Hematopoietic multipotent progenitor cell treated with erythropoietin and hydrocortisone succinate and interleukin-3 and kit ligand, for 4 days (in vitro differentiated cells): ENCODE results near the gene PCAT6.
"Not testable (repeated sequence)": the region's sequence is repeated elsewhere in the genome, so short reads cannot be mapped to it uniquely, and the experiment has no call there.

Experiments used
- DNase-seq: peaks from one replicate; pipeline ENCODE4 v3.0.0-alpha.2; 2015

PCAT6 gene

DNA sequence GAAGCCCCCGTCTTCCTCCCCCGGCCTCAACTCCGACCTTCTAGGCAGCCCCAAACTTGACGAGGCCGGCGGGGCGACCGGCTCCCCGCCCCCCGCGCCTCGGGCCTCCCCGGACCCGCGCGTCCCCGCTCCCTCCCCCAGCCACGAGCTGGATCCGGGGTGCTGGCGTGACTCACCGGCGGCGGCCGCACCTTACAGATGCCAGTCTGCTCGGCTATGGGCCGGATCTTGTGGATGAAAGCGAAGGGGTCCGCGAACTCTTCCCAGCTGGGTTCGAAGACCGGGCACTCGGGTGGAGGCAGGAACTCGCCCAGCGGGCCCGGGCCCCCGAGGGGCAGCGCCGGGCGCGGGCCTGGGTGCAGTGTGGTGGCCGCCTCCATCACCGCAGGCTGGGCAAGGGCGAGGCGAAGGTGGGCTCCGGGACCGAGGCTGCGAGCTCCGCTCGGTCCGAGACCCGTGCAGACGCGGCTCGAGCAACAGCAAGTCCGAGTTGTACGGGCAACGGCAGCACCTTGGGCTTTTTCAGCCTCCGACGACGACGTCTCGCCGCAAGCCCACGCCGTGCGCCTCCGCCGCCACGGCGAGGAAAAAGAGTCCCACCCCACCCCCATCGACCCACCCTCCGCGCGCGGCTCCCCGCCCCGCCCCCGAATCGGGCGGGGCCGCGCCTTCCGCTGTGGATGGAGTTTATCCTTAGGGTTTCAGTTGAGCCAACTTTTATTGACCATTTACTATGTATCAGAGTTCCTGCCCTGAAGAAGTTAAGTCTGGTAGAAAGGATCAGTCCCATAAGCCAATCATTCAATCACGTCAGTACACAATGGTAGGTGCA, 2.6 kb upstream of the PCAT6 start, which contains the start of gene KDM5B:
TSS of gene KDM5B (minus strand) at position 496 of the 832 bp plus-strand sequence. CDS start at position 380, 116 bp downstream.
- peak; percentile 77 for DNase-seq

DNA sequence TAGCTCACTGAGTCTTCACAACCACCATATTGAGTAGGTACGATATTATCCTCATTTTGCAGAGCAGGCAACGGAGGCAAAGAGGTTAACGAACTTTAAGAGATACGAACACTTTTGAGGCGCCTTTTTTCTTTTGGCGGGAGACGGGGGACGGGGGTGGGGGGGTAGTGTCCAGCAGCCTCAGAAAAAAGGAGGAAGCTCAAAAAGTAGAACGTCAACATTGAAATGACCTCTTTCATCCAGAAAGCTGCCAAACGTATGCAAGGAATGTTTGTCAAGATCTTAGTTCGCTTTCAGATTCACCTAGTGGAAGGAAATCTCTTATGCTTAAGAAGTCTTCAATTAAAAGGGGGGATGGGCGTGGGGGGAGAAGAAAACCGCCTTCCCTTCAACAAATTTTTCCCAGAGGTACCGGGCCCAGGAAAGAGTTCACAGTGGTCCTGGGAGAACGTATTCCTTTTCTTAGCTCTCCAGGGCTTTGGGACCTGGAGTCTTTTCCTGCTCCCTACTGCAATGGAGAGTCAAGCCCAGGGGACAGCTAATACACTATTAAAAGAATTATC, 1.1 kb upstream of the PCAT6 start:
- no peak for DNase-seq

DNA sequence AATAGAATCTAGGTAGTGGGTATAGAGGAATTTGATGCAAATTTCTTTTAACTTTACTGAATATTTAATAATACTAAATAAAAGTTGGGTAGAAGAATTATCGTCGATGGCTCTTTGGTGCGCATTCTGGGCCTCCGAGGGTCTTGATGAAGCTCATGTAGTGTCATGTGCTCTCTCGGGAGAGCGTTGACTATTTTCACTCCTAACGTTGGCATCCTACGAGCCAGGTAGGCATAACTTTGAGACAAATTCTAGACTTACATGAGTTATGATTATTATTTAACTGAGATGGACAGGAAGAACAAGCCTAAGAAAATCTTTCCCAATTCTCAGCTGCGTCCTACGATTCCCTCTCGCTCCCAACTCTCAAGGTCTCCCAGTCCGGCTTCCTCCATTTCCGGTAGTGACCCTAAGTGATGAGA, 550 bp upstream of the PCAT6 start:
- no peak for DNase-seq

DNA sequence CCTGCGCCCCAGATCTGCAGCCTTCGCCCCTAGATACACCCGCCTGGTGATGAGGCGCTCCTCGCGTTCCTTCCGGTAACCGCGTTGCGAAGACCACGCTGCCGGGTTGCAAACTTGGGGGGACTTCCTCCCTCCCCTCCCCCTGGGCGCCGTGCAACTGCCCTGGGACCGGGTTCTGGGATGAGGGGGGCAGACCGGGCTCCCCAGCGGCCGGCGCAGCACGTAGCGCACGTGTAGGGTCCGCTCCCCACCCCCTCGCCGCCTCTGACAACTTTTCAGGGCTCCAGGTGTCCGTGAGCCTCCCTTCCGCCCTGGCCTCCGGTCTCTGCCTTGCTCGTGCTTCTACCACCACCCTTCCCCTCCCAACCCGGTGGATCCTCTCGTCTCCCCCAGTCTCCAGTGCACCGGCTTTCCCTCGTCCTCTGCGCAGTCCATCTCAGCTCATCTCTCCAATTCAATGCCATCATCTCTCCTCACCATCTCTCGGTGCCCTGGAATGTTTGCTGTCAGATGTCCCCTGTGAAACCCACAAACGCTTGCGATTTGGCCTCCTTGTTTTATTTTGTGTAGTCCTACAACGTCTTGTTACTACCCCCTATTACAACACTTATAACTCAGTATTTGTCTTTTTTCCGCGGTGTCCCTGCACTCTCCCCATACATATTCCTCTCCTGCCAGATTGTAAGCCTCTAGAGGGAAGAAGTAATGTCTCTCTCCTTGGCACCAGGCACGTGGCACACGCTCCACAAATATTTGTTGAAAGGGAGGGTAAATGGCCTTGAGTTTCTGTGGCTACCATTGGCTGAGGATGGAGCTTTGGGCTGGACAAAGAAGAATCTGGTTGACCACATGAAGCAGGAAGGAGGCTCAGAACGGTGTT, 782 bp downstream of the PCAT6 start:
- no peak for DNase-seq

DNA sequence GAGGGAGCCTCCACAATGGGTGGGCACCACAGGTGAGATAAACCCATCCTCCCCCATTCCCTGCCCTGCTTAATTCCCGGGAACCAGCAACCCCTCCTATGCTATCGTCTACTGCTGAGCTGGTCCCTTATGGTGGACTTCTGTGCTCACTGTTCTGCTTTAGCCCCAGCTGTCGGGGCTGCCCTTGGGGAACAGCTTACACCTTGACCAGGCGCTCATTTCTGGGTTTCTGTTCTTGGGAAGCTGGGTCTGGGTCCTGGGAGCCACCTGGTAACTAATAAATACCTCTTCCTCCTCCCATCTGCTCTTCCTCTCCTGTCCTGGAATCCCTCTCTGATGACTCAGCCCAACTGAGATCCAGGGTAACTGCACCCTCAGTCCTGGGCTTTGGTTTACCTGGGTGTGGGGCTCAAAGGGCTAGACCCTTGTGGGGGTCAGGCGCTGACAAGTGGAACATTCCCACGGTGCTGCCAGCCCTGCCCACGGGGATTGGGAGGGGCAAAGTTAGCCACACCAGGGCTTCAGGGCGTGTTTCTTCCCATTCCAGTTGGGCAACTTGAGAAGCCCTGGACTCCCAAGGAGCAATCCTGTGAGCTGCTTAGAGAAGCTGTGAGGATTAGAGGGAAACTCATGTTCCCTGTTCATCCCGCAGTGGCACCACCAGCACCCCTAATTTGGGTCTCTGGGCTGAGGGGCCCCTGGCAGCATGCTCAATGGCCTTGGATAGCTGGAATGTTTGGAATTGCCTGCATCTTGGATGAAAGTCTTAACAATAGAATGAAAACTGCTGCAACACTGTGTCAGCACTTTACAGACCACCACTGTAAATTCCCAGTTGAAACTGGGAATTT, 1.6 kb downstream of the PCAT6 start:
- no peak for DNase-seq

DNA sequence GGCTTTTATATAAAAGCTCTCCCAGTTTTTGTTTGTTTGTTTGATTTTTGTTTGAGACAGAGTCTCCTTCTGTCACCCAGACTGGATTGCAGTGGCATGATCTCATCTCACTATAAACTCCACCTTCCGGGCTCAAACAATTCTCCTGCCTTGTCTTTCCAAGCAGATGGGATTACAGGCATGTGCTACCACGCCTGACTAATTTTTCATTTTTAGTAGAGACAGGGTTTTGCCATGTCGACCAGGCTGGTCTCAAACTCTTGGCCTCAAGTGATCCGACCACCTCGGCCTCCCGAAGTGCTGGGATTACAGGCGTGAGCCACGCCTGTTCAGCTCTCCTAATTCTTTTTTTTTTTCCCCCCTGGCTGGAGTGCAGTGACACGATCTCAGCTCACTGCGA, 4.4 kb downstream of the PCAT6 start:
- DNase-seq: no peak

DNA sequence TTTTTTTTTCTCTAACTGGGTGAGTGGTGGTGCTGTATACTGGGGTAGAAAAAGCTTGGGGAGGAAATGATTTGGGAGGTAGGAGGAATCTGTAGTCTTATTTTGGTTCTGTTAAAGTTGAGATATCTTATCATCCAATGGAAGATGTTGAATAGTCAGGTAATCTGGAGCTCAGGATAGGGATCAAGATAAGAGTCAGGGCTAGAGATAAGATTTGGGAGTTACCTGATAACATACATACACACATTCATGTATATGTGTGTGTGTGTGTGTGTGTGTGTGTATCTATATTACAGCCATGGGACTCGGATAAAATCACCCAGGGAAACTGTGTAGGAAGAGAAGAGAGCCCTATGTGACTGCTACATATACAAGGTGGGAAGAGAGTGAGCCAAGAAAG, 8.1 kb downstream of the PCAT6 start:
- no peak for DNase-seq

DNA sequence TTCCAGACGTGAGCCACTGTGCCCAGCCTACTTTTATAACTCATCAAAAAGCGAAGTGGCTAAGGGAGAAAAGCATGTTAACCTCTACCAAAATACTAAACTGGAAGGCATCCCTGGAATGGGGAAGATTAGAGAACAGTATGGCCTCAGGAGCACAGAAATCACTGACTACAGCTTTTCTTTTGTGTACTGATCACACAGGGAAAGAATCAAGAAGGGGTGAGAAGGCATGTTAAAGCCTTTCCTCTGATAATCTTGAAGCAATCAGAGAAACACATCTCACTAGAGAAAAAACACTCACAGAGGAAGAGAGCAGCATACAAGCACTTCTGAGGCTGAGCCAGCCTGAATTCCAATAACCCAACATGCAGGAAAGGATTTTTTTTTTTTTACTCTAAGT, 10.7 kb downstream of the PCAT6 start:
- no peak for DNase-seq

DNA sequence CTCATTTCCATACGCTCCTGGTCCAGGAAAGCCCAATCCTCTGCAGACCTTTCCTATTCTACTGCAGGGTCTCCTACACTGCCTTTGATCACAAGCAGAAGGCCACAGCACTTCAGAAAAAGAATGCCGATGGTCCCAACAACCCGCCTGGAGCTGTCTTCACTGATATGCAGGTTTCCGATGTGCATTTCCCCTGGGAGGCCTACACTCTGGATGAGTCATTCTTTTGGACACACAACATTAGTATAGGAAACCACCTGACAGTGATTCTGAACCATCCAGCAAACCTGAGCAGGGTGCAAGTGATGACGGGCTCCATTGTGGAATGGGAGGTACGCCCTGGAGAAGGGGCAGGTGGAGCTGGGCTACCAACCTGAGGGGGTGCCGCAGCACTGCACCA, 15.0 kb downstream of the PCAT6 start:
- DNase-seq: no peak

DNA sequence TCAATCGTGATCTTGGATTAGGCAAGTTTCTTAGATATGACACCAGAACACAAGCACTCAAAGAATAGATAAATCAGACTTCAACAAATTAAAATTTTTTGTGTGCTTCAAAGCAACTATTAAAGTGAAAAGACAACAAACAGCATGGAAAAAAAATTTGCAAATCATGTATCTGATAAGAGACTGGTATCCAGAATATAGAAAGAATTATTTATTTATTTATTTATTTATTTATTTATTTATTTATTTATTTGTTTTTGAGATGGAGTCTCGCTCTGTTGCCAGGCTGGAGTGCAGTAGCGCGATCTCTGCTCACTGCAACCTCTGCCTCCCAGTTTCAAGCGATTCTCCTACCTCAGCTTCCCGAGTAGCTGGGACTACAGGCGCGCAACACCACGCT, 18.5 kb downstream of the PCAT6 start:
- not testable (repeated sequence) for DNase-seq

DNA sequence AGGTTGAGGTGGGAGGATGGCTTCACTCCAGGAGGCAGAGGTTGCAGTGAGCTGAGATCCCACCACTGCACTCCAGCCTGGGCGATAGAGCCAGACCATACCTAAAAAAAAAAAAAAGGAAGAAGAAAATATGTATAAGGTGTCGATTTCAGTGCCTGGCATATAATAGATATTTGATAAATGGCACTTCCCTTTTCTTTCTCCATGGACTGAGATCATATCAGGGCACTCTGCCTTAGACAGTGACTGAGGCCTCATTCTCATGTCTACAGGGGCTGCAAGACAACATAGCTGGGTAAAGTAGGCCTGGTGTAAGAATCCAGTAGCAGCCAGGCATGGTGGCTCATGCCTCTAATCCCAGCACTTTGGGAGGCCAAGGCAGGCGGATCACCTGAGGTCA, 21.2 kb downstream of the PCAT6 start:
- DNase-seq: peak; percentile 71

DNA sequence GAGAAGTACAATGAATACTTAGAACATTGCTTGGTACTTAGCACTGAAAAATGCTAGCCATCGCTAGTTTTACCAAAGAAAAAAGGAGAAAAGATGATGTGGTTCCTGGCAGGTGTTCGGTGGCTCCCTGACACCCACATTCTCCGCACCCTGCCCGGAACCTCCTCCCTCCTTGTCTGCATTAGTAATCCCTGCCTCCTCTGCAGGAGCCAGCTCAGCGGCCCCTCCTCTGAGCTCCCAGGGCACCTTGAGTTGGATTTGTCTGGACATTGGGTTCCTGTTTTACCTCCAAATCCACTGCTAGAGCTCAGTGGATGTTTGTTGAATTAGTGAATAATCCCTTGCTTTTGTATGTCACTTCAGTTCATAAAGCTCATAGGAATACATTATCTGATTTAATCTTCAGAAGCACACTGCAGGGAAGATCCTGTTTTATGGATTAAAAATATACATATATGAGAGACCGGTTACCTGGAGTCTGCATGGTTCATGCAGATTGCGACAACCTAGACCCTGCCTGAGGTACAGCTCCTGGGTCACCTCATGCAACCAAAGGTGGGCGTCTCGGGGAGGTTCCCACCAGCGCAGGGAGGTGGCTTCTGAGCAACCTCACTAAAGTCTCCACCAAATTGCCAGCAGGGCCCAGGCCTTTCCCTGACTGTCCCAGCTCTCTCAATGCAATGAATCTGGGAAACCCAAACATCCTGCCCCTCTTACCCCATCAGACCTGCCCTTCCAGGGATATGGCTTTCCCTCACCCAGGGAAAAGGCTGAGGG, 24.2 kb downstream of the PCAT6 start:
- DNase-seq: no peak

DNA sequence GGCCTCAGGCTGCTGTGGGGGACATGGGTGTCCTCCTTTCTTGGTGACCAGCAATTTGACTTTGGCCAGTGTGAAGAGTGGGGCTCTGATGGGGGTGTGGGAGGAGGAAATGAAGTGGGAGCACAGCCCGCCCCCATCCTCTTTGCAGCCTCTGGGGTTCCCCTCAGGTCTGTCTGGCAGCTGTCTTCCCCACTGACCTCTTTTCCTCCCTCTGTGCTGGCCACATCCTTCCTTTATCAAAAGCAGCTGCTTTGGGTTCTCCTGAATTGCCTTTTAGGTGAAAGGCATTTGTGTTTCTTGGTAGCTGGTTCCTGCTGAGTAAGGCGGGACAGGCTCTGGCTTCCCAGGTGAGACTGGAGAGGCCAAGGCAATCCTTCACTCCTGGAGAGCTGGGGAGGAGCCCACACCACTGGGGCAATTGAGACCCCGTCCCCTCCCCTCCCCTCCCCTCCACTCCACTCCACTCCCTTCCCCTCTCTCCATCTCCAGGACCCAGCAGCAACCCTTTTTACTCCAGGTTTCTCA, 24.9 kb downstream of the PCAT6 start:
- peak; percentile 62 for DNase-seq

DNA sequence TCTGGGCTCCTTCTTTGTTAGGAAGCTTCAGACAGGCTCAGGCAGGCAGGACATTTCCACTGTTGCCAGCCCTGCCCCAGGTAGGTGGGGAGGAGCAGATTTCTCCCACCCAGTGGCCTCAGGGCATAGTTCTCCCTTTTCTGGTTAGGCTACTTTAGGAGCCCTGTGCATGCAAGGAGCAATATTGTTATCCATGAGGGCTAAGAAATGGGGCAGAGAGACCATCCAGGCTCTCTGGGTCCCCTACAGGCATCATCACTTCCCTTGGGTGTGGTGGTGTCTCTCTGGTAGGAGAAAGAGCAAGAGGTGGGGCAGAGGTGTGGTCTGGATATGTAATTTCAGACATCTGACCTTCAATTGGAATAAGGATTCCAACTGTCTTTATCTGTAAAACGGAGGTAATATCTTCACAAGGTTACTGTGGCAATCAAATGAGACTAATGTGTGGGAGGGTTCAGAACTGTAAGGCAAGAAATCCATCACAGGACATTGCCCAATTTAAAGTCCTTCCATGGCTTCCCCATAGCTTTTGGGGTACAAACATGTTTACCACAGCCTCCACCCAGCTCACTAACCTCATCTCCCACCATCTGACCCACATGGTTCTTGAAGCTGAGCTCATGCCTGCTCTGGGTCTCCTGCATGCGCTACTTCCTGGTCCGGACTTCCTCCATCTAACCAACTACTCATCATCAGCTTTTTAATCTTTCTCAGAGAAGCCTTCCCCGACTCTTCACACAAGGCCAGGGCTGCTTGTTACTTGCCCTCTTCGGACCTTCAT, 26.1 kb downstream of the PCAT6 start:
- DNase-seq: peak; percentile 61

DNA sequence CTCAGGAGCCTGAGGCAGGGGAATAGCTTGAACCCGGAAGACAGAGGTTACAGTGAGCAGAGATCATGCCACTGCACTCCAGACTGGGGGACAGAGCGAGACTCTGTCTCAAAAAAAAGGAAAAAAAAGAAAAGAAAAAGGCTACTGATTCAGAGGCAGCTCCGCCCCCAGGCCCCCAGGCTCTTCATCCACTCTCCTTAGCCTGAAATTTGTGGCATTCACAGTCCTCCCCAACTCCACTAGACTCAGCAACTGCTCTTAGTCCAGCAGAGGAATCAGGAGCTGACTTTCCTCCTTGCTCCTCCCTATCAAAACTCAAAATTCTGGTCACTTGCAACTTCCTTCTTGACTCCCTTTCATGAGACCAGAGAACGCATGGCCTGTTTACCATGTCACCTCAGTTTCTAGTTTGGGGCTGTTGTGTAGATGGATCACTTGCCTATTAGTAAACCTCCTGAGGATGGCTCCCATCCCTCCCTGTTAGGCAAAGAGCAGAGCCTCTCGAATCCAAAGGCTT, 27.1 kb downstream of the PCAT6 start:
- no peak for DNase-seq

DNA sequence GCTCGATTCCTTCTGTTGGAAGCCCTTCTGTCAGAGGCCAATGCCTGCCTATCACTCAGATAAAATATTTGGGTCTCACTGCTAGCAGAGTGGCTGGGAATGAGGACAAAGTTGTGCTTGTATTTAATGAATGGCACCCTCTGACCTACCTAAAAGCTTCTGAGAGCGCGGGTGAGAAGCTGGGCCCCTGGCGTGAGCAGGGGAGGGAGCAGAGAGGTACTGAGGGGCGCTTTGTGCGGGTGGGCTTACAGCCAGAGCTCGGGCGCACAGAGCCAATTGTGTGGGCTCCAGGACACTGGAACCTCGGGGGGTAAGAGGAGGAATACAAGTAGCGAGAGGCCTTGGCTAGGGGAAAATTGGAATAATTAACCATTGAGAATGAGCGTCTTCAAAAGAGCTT, 32.3 kb downstream of the PCAT6 start:
- DNase-seq: no peak

DNA sequence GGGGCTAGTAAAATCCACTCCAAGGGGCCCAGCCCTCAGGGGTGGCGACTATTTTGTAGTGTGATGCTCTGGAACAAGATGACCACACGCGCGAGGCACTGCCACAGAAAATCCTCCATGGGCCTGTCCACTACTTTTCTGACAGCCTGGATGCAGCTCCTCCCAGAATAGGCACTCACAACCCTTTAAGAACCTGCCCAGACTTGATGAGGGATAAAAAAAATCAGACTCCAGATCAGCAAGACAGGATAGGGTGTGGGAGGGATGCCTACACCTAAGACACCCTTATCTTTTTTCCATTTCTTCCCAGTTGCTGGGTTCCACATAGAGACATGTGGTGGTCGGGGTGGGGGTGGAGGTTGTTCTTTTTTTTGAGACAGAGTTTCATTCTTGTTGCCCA, 33.5 kb downstream of the PCAT6 start:
- DNase-seq: no peak

DNA sequence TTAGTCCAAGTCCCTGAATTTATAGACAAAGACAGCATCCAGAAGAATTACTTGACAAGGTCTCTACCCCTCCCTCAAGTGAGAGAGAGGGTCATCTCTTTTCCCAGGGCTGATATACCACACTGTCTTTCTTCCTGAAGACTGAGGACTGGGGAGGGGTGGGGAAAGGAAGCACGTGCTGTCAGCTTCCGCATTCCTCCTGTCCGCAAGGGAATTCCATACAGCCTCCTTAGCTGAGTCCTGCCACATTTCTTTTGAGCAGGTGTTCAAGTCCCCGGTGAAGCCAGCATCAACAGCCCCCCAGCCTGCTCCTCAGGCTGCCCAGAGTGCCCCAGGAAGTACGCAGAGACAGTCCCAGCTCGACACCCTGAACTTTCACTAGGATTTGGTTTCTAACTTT, 34.2 kb downstream of the PCAT6 start:
- no peak for DNase-seq

DNA sequence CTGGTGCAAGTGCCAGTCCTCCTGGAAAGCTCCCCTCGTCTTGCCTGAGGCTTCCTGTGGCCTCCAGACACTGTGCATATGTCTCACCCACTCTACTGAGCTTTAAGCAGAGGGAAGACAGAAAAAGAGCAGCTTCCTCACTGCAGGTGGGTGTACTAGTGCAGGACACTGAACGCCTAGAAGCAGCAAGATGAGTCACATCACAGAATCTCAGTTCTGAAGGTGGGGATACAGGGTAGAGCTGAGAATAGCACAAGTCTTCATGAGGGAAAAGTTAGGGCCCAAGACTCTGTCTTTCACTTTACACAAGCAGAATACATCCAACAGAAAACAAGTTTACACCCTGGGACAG, 37.4 kb downstream of the PCAT6 start:
- DNase-seq: no peak

DNA sequence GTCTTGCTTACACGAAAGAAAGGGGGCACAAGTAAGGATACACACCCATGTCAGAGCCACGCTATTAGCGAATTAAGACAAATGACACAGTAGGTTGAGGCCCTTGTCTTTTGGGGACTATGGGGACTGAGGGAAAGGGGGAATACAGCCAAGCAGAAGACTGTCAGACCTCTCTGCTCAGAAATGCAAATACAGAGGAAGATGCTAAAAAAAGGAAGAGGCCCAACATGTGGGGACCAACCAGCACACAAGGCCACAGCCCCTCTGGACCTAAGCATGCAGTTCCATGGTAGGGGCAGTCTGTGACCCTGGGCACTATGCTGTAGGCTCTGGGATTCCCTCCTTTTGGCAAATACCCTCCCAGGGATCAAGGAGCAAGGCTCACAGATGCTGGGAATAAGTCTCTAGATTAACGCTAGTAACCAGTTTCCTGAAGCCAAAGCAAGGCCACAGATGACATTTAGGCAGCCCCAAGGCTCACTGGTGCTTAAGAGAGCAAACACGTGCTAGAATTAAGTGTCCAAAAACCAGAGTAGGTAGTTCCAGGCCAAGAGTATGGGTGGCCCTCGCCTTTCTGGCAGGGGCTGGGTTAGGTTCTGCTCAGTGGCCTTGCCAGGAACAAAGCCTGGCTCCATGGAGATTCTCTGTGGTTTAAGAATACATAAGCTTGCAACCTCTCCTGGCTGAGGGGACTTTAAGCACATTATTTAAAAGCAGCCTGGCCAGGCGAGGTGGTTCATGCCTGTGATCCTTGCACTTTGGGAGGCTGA, 40.0 kb downstream of the PCAT6 start:
- DNase-seq: no peak
